Stimulated activated CD4-positive, alpha-beta T cell treated with anti-CD3 and anti-CD28 coated beads, Interleukin-4, amount 100 ng/mL, for 48 hours (primary cell): ENCODE data around the gene BEND4.
"Not testable (repeated sequence)": the region's sequence is repeated elsewhere in the genome, so short reads cannot be mapped to it uniquely, and the experiment has no call there.

ENCODE experiments used
- DNase-seq, 2 donors: peaks; one replicate each; pipeline ENCODE4 v3.0.0-alpha.2; 2020; ENCODE audit warnings: low read depth in 2 of 2

The BEND4 gene

DNA sequence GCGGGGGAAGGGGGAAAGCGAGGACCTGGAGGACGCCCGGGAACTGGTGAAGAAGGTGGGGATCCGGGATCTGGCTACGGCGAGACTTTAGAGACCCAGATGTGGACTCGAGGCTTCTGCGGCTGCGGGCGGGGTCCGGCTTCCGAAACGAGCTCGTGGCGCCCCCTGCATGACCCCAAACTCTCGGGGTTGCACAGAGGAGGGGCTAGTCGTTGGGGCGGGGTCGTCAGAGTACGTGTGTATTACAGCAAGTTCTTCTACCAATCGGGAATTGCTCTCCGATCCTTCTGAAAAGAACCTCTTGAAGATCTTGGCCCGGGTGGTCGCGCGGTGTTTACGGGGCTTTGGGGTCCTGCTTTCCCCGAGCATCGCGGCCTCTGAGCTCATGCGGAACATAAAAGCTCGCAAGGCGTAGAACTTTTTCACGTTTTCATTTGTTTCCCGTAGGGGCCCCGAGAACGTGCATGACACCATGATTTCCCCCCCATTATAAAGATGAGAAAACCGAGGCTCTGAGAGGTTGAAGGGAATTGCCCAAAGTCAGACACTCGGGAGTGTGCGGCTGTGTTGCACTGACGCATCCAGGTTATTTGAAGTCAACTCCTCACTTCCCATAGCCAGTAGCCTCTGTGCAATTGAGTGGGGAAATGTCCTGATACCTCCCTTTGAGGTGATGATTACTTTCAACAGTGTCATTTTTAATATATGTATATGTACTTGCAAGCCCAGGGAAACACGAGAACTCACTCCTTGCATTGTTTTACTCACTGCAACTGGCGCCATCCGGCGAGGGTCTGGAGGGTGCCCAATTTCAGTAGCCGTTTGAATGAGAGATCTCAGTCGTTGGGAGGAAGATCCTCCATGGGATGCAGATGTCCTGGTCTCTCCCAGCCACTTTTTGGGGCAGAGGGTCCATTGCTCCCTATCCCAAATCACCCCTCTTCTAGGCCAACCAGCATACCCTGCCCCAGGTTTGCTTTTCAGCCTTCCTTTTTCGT, at the start of gene BEND4:
TSS of gene BEND4 (minus strand) at position 149 of the 998 bp plus-strand sequence. CDS start 512 bp downstream, outside the sequence.
- no peak for DNase-seq

- no peak for DNase-seq
These were observed 44.9 kb upstream of the BEND4 start for GRCh38 chr4:42197341-42197740.

DNA sequence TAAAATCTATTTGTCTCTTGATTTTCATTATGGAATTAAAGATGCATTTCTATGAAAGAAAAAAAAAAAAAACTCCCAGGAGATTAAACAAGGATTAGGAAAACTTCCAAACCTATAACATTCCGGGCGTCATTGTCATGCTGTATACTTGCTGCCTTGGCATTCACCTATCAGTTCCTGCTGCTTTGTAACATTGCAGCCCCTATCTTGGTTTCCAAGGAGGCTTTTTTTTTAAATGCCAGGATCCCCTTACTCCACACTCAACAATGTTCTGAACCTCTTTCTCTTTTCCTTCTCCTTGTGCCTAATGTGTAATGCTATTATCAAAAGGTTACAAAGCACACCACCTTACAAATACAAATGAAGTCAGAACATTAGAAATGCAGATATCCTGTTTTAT, 20.5 kb upstream of the BEND4 start:
- no peak for DNase-seq

- no peak for DNase-seq
These were observed 19.8 kb upstream of the BEND4 start for GRCh38 chr4:42172128-42172790.

GRCh38 chr4:42167709-42168108, 15.3 kb upstream of the BEND4 start:
- no peak for DNase-seq

- DNase-seq = not testable (repeated sequence)
These were observed 13.7 kb upstream of the BEND4 start for GRCh38 chr4:42166186-42166585.

DNA sequence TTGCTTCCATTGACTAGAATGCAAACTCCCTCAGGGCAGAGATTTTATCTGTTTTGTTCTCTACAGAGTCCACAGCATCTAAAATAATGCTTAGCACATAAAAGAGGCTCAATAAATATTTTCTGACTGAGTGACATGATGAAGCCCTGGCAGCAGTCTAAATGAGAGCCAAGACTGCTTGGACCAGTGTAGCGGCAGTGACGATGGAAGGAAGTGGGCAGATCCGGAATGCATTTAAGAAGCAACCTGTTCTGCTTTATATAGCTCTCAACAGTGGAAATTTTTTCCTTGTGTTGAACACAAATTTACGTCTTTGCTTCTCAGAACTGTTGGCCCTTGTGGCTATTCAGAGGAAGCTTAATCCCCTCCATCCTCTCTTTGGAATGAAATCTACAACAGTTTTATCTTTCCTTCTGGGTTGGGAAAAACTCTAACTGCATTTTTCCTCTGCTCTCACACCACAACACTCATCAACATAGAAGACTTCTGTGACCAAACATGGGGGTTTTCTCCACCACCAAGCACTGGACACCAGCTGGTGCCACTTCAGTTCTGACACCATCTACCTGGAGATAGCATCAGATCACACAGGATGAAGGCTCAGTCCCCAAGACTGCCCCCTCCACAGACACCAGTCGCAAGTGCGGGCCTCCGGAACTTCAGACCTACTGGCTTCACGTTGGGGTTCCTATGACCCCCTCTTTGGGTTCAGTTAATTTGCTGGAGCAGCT, 7.0 kb upstream of the BEND4 start:
- DNase-seq = no peak

DNA sequence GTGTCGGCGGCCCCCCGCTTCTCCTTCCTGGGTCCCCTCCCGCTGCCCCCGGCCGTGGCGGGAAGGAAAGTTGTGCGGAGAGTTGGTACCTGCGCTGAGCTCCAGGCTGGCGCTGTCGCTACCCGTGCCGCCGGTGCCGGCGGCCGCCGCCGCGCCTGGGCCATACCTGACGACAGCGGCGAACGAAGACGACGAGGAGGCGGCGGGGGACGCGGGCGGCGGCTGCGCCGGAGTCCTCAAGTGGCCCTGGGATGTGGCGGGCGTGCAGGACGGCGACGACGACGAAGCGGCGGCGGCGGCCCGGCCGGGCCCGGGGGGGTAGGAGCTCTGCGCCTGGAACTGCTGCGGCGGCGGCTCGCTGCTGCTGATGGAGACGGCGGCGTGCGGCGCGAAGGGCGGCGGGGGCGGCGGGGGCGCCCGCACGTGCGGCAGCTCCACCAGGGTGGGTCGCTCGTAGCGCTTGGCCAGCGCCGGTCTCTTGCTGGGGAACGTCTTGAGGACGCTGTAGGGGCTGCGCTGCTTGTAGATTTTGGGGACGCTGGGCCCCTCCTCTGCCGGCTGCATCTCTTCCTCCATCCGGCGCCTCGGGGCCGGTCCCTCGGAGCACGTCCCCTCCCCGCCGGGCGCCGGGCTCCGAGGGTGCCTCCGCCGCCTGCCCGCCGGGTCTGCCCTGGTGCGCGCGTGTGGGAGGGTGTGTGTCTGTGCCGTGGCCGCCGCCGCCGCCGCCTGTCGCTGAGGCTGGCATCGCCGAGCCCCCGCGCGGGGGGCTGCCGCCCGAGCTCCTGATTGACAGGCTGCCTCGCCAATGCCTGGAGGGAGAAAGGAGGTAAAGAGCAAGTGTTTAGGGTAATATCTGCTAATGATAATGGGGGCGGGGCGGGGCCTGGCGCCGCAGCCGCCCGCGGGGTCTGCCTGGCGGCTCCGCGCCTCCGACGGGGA, 618 bp downstream of the BEND4 start:
- DNase-seq = no peak

GRCh38 chr4:42150653-42151567, 1.5 kb downstream of the BEND4 start:
- no peak for DNase-seq

DNA sequence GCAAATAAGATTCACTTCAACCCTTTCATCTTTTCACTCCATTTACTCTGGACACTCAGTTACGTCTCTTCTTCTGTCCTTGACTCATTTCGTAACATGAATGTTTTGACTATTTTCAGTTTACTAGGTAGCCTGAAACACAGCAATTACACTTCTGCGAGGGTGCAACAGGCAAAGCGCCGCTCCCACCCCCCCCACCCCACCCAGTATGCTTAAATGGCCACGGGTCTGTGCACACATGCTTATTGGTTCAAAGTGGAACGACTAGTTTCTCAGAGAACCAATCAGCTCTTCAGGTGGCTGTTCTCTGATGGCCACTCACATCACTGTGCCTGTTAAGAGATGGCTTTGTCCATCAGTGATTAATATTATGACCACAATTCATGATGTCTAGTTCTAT, 3.5 kb downstream of the BEND4 start:
- DNase-seq = no peak

- DNase-seq = no peak
These were observed 4.0 kb downstream of the BEND4 start for GRCh38 chr4:42148425-42148824.

- DNase-seq = no peak
These were observed 8.4 kb downstream of the BEND4 start for GRCh38 chr4:42144028-42144427.

DNA sequence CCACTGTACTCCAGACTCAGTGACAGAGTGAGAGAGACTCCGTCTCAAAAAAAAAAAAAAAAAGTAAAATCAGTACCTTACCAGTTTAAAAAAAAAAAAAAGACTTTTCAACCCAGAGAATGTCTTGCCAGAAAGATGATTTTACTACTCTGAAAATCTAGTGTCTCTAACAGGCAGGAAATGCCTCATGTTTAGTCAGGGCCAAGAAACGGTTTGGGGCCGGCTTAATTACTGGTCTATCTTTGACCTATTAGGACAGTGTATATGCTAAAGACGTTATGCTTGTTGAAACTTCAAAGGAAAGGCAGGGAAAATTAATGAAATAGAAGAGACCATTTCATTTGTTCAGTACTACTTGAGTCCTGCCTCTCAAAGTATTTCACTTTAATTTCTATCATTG, 9.9 kb downstream of the BEND4 start:
- no peak for DNase-seq

GRCh38 chr4:42136371-42136770, 16.1 kb downstream of the BEND4 start:
- no peak for DNase-seq

- DNase-seq = no peak
These were observed 19.4 kb downstream of the BEND4 start for GRCh38 chr4:42133006-42133405.

DNA sequence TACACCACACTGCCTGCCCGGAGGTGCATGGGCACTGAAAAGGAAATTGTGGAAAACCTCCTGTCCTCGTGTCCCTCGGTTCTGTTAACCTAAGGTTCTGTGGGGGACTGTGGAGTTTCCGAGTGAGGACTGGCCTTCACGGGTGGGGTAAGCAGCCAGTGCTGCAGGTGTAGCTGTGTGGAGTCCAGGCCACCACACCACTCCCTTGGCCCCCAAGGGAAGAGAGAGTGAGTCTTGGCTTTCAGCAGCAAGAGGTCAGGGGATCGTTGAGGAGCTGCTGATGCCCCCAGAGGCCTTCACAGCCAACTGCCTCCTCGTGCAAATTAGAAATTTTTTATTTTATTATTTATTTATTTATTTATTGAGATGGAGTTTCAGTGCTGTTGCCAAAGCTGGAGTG, 20.4 kb downstream of the BEND4 start:
- no peak for DNase-seq

- DNase-seq = no peak
These were observed 29.3 kb downstream of the BEND4 start for GRCh38 chr4:42123071-42123644.

GRCh38 chr4:42122237-42122636, 30.2 kb downstream of the BEND4 start:
- no peak for DNase-seq

- no peak for DNase-seq
These were observed 32.6 kb downstream of the BEND4 start for GRCh38 chr4:42119886-42120285.

- DNase-seq = no peak
These were observed 39.6 kb downstream of the BEND4 start for GRCh38 chr4:42112846-42113245.
